Natural killer cell treated with Interleukin-12 subunit alpha and Interleukin-12 subunit beta and Interleukin-15 and Interleukin-18, amount 100 ng/mL, for 72 hours (primary cell): ENCODE measurements around the gene TACC2. TPM values are rescaled to one million over a fixed set of nuclear protein-coding genes. Genes with fewer than 3 reads are reported as not detected.
"Not testable (repeated sequence)": the region's sequence is repeated elsewhere in the genome, so short reads cannot be mapped to it uniquely, and the experiment has no call there.

Experiments used
- ATAC-seq, 2 donors: fragments of 150-1000 bp; cut with Tn5 transposase in 1 of 2; sonication (Bioruptor Pico), chemical (Tn5 transposase) in 1 of 2; 2 replicates each; pipeline ENCODE4 v1.10.0; 2021
- DNase-seq: peaks from one replicate; pipeline ENCODE4 v3.0.0; 2022; ENCODE audit warnings: low spot score
- H3K27ac Mint-ChIP-seq, 2 donors: 1 replicate in 1 of 2; 2 replicates in 1 of 2; pipeline ENCODE4 v1.8.0; 2022; ENCODE audit warnings: mixed read lengths in 2 of 2, mild to moderate bottlenecking in 1 of 2, moderate library complexity in 1 of 2
- H3K27me3 Mint-ChIP-seq, 2 donors: 1 replicate in 1 of 2; 2 replicates in 1 of 2; pipeline ENCODE4 v1.8.0; 2022; ENCODE audit warnings: mixed read lengths in 2 of 2
- H3K36me3 Mint-ChIP-seq: one replicate; pipeline ENCODE4 v1.8.0; 2022; ENCODE audit warnings: mixed read lengths
- H3K4me1 Mint-ChIP-seq, 2 donors: 1 replicate in 1 of 2; 2 replicates in 1 of 2; pipeline ENCODE4 v1.8.0; 2022; ENCODE audit warnings: low read depth in 2 of 2, mixed read lengths in 2 of 2, mild to moderate bottlenecking in 1 of 2
- H3K4me3 Mint-ChIP-seq: one replicate; pipeline ENCODE4 v1.8.0; 2022; ENCODE audit warnings: mixed read lengths
- H3K9me3 Mint-ChIP-seq: 2 replicates; pipeline ENCODE4 v1.8.0; 2022; ENCODE audit warnings: mixed read lengths
- total RNA-seq, 2 donors: library from RNA; stranded (reverse); gene quantifications; one replicate each; pipeline ENCODE4 v1.2.3, GENCODE V29; 2022

Gene TACC2
- total RNA-seq, 2 donors from 2014 or later, result not detected

GRCh38 chr10:122087436-122087835, 98.5 kb downstream of the TACC2 start:
- H3K9me3 Mint-ChIP-seq, result no peaks in the 10 kb centered on the region
- no peak for DNase-seq
- peaks cover 0 to 10% of the 10 kb centered on the region in 2 donors for H3K27me3 Mint-ChIP-seq
- no peak overlapping the region for H3K27ac Mint-ChIP-seq
- H3K4me3 Mint-ChIP-seq, result no peak overlapping the region
- ATAC-seq, result no peak
- H3K36me3 Mint-ChIP-seq, result no peaks in the 10 kb centered on the region
- H3K4me1 Mint-ChIP-seq, result no peaks in the 10 kb centered on the region

- no peaks in the 10 kb centered on the region for H3K4me1 Mint-ChIP-seq
- DNase-seq, result no peak
- H3K9me3 Mint-ChIP-seq, result no peaks in the 10 kb centered on the region
- H3K27ac Mint-ChIP-seq, result no peak overlapping the region
- peaks cover 2 to 13% of the 10 kb centered on the region in 2 donors for H3K27me3 Mint-ChIP-seq
- H3K36me3 Mint-ChIP-seq, result no peaks in the 10 kb centered on the region
- no peak for ATAC-seq
- no peak overlapping the region for H3K4me3 Mint-ChIP-seq
Observed at GRCh38 chr10:122089311-122090017, 100.5 kb downstream of the TACC2 start.

GRCh38 chr10:122091722-122092121, 102.8 kb downstream of the TACC2 start:
- DNase-seq, result no peak
- Mint-ChIP-seq H3K27ac (no peak overlapping the region), H3K27me3 (peaks cover 2 to 13% of the 10 kb centered on the region in 2 donors), H3K4me3 (no peak overlapping the region), H3K4me1 (no peaks in the 10 kb centered on the region), H3K36me3 (no peaks in the 10 kb centered on the region), H3K9me3 (no peaks in the 10 kb centered on the region)
- ATAC-seq, result no peak

- no peaks in the 10 kb centered on the region for H3K9me3 Mint-ChIP-seq
- H3K36me3 Mint-ChIP-seq, result no peaks in the 10 kb centered on the region
- no peak overlapping the region for H3K27ac Mint-ChIP-seq
- H3K4me3 Mint-ChIP-seq, result no peak overlapping the region
- DNase-seq (no peak), ATAC-seq (no peak)
- no peaks in the 10 kb centered on the region for H3K4me1 Mint-ChIP-seq
- peaks cover 5 to 13% of the 10 kb centered on the region in 2 donors for H3K27me3 Mint-ChIP-seq
Observed at GRCh38 chr10:122093076-122093475, 104.1 kb downstream of the TACC2 start.

GRCh38 chr10:122096181-122096580, 107.2 kb downstream of the TACC2 start:
- peaks cover 9 to 13% of the 10 kb centered on the region in 2 donors for H3K27me3 Mint-ChIP-seq
- DNase-seq, H3K9me3 Mint-ChIP-seq, H3K4me1 Mint-ChIP-seq, H3K36me3 Mint-ChIP-seq, ATAC-seq, H3K4me3 Mint-ChIP-seq, H3K27ac Mint-ChIP-seq: not testable (repeated sequence)

GRCh38 chr10:122096705-122097104, 107.7 kb downstream of the TACC2 start:
- no peaks in the 10 kb centered on the region for H3K9me3 Mint-ChIP-seq
- ATAC-seq (no peak), DNase-seq (no peak)
- no peak overlapping the region for H3K27ac Mint-ChIP-seq
- H3K27me3 Mint-ChIP-seq, result peaks cover 9 to 10% of the 10 kb centered on the region in 2 donors
- H3K4me1 Mint-ChIP-seq, result no peaks in the 10 kb centered on the region
- no peaks in the 10 kb centered on the region for H3K36me3 Mint-ChIP-seq
- no peak overlapping the region for H3K4me3 Mint-ChIP-seq

- Mint-ChIP-seq H3K27ac (no peak overlapping the region), H3K36me3 (no peaks in the 10 kb centered on the region), H3K27me3 (peaks cover 0 to 9% of the 10 kb centered on the region in 2 donors), H3K4me1 (no peaks in the 10 kb centered on the region), H3K4me3 (no peak overlapping the region), H3K9me3 (no peaks in the 10 kb centered on the region)
- ATAC-seq (no peak), DNase-seq (no peak)
Observed at GRCh38 chr10:122097935-122098334, 109.0 kb downstream of the TACC2 start.

- no peak for DNase-seq
- H3K4me3 Mint-ChIP-seq, result no peak overlapping the region
Observed at GRCh38 chr10:122098924-122099323, 110.0 kb downstream of the TACC2 start.

GRCh38 chr10:122099562-122099961, 110.6 kb downstream of the TACC2 start:
- Mint-ChIP-seq H3K4me1 (no peaks in the 10 kb centered on the region), H3K27me3 (peaks cover 0 to 6% of the 10 kb centered on the region in 2 donors), H3K27ac (no peak overlapping the region), H3K4me3 (no peak overlapping the region), H3K9me3 (no peaks in the 10 kb centered on the region), H3K36me3 (no peaks in the 10 kb centered on the region)
- ATAC-seq (no peak), DNase-seq (no peak)

More at GRCh38 chr10:122098924-122099323, 110.0 kb downstream of the TACC2 start:
- no peaks in the 10 kb centered on the region for H3K4me1 Mint-ChIP-seq
- H3K9me3 Mint-ChIP-seq, result no peaks in the 10 kb centered on the region
- H3K36me3 Mint-ChIP-seq, result no peaks in the 10 kb centered on the region
- no peak overlapping the region for H3K27ac Mint-ChIP-seq
- ATAC-seq, result no peak
- peaks cover 0 to 6% of the 10 kb centered on the region in 2 donors for H3K27me3 Mint-ChIP-seq

GRCh38 chr10:122102146-122102868, 113.3 kb downstream of the TACC2 start:
- ATAC-seq (no peak), DNase-seq (no peak)
- Mint-ChIP-seq H3K4me3 (no peak overlapping the region), H3K36me3 (no peaks in the 10 kb centered on the region), H3K27ac (no peak overlapping the region), H3K4me1 (no peaks in the 10 kb centered on the region), H3K27me3 (peaks cover 0 to 9% of the 10 kb centered on the region in 2 donors), H3K9me3 (no peaks in the 10 kb centered on the region)

- H3K36me3 Mint-ChIP-seq, result no peaks in the 10 kb centered on the region
- no peaks in the 10 kb centered on the region for H3K9me3 Mint-ChIP-seq
- ATAC-seq, result no peak
- DNase-seq, result no peak
- no peak overlapping the region for H3K27ac Mint-ChIP-seq
- H3K4me1 Mint-ChIP-seq, result no peaks in the 10 kb centered on the region
- peaks cover 0 to 7% of the 10 kb centered on the region in 2 donors for H3K27me3 Mint-ChIP-seq
- no peak overlapping the region for H3K4me3 Mint-ChIP-seq
Observed at GRCh38 chr10:122102869-122103525, 114.0 kb downstream of the TACC2 start.

GRCh38 chr10:122103592-122103991, 114.6 kb downstream of the TACC2 start:
- DNase-seq (no peak), ATAC-seq (peak in 1 of 2 donors; percentile 36)
- Mint-ChIP-seq H3K4me1 (no peaks in the 10 kb centered on the region), H3K27me3 (peaks cover 0 to 4% of the 10 kb centered on the region in 2 donors), H3K27ac (no peak overlapping the region), H3K4me3 (no peak overlapping the region), H3K36me3 (no peaks in the 10 kb centered on the region), H3K9me3 (no peaks in the 10 kb centered on the region)

- peaks cover 20% of the 10 kb centered on the region in 2 donors for H3K27me3 Mint-ChIP-seq
- H3K9me3 Mint-ChIP-seq, H3K4me1 Mint-ChIP-seq, H3K27ac Mint-ChIP-seq, H3K36me3 Mint-ChIP-seq, DNase-seq, ATAC-seq, H3K4me3 Mint-ChIP-seq: not testable (repeated sequence)
Observed at GRCh38 chr10:122108786-122109185, 119.8 kb downstream of the TACC2 start.
